Heart right ventricle (tissue), 16 donors: ENCODE data around the gene WWOX. TPM values are rescaled to one million over a fixed set of nuclear protein-coding genes. Genes with fewer than 3 reads are reported as not detected.

Experiments
- ATAC-seq, 8 donors: fragments of 200-7000 bp; cut with Tn5 transposase; one replicate each; pipeline ENCODE4 v1.9.1; 2020; ENCODE audit warnings: mild to moderate bottlenecking in 8 of 8, moderate library complexity in 8 of 8, moderate number of reproducible peaks in 1 of 8
- DNase-seq, 2 donors: peaks; one replicate each; pipeline ENCODE4 v3.0.0-alpha.2; 2020
- H3K27ac ChIP-seq, 10 donors: fragments of 200-600 bp; sonication (generic) in 2 of 10; one replicate each; pipeline versions ENCODE4 v1.5.0 to v1.8.0; 2020 to 2022; ENCODE audit warnings: mild to moderate bottlenecking in 3 of 10
- H3K27me3 ChIP-seq, 7 donors: fragments of 200-600 bp; one replicate each; pipeline ENCODE4 v1.8.0; 2021 to 2022; ENCODE audit warnings: mild to moderate bottlenecking in 2 of 7
- H3K36me3 ChIP-seq, 9 donors: fragments of 200-600 bp; sonication (generic) in 1 of 9; one replicate each; pipeline versions ENCODE4 v1.5.0 to v1.8.0; 2020 to 2022; ENCODE audit warnings: mild to moderate bottlenecking in 2 of 9
- H3K4me1 ChIP-seq, 9 donors: fragments of 200-600 bp; sonication (generic) in 1 of 9; one replicate each; pipeline versions ENCODE4 v1.5.0 to v1.8.0; 2020 to 2022; ENCODE audit warnings: mild to moderate bottlenecking in 4 of 9
- H3K4me3 ChIP-seq, 10 donors: fragments of 200-600 bp; sonication (generic) in 2 of 10; one replicate each; pipeline versions ENCODE4 v1.5.0 to v1.8.0; 2020 to 2022; ENCODE audit warnings: mild to moderate bottlenecking in 7 of 10, moderate library complexity in 2 of 10
- H3K9me3 ChIP-seq, 11 donors: fragments of 200-600 bp in 10 of 11; sonication (generic) in 2 of 11; one replicate each; pipeline versions ENCODE4 v1.5.0 to v1.8.0; 2013 to 2022; ENCODE audit warnings: mild to moderate bottlenecking in 2 of 11, control low read depth in 1 of 11, moderate library complexity in 1 of 11
- whole genome bisulfite sequencing, 2 donors: extraction: QIAGEN DNeasy Blood & Tissue Kit; methylation state at CpG; one replicate each; pipeline ENCODE4 v1.1.7; 2013; ENCODE audit warnings: inconsistent platforms in 1 of 2; 5-methylcytosine and 5-hydroxymethylcytosine counted together
- intact Hi-C, 10 donors: fragments of 100-400 bp; cut with DNase I; formaldehyde crosslinking; loops; one replicate each; pipeline versions ENCODE4 v1.11.1 to v1.14.2; 2022
- polyA plus RNA-seq, 2 donors: library from polyadenylated mRNA; stranded (reverse); fragments of 200-250 nt; gene quantifications; one replicate each; pipeline ENCODE4 v1.2.3, GENCODE V29; 2013
- total RNA-seq, 10 donors: library from RNA; stranded (reverse); fragmentation: NEBNext Ultra II Directional in 3 of 10; extraction: Animal tissue kit (Norgen Biotek cat#: 25700) in 3 of 10; gene quantifications; one replicate each; pipeline versions ENCODE4 v1.2.1 to v1.2.4, GENCODE V29; 2021 to 2023
- TF ChIP-seq, protein P1 (sequence below), 9 donors: fragments of 200-600 bp; sonication (generic) in 2 of 9; IDR thresholded peaks; one replicate each; pipeline versions ENCODE4 v1.5.0 to v1.8.0; 2021 to 2022; ENCODE audit warnings: antibody characterized with exemption in 9 of 9, mild to moderate bottlenecking in 5 of 9, moderate library complexity in 1 of 9
- donor health status: Arrhythmogenic right ventricular cardiomyopathy.
- donor health status: ischemic (EF 13 %, LVEDD 7.1; RV severe dilation, severe dysfunction).
- donor health status: healthy with polysubstance abuse.
- donor health status: DM: no; HTN: yes; CAD: no.
- donor health status: DM: no; HTN: no; CAD: no.
- donor health status: ischemic (EF 25% LVEDD 6.9; RV normal size, moderate dysfunction).
- donor health status: ischemic (EF 25% LVEDD 5.7; RV mildly dilated, moderate dysfunction).
- donor health status: healthy.
- donor health status: DM: yes; HTN: yes; CAD: no.
- donor health status: Ischemic cardiomyopathy.
- donor health status: ischemic (EF 35%, LVEDD 5.7; RV mildly dilated, moderate dysfunction).
- donor health status: nonischemic (EF 11% LVEDD 7.7; RV severe dilation, severe dysfunction).
- donor health status: DM: yes; HTN: yes; CAD: no.
- donor health status: PGD.
- donor health status: ischemic (EF 29% LVEDD 5.4; RV normal size, mild dysfunction).
- donor health status: nonischemic (EF 23%, LVEDD 6.1; RV moderate dilation, normal function).

Gene WWOX
- total and polyA plus RNA-seq, 12 donors = 4.9 to 15.0 (median 9.9) TPM

- H3K4me3 ChIP-seq = no peak overlapping the region
- intact Hi-C loops = no loop called here
- H3K36me3 ChIP-seq = no peaks in the 10 kb centered on the region
- ATAC-seq = peak in 1 of 8 donors; percentile 57
- 62 to 66% methylated on average over 6 of the region's 6 CpGs for WGBS, 2 donors
- TF ChIP-seq, protein P1, sequence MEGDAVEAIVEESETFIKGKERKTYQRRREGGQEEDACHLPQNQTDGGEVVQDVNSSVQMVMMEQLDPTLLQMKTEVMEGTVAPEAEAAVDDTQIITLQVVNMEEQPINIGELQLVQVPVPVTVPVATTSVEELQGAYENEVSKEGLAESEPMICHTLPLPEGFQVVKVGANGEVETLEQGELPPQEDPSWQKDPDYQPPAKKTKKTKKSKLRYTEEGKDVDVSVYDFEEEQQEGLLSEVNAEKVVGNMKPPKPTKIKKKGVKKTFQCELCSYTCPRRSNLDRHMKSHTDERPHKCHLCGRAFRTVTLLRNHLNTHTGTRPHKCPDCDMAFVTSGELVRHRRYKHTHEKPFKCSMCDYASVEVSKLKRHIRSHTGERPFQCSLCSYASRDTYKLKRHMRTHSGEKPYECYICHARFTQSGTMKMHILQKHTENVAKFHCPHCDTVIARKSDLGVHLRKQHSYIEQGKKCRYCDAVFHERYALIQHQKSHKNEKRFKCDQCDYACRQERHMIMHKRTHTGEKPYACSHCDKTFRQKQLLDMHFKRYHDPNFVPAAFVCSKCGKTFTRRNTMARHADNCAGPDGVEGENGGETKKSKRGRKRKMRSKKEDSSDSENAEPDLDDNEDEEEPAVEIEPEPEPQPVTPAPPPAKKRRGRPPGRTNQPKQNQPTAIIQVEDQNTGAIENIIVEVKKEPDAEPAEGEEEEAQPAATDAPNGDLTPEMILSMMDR (IDR thresholded peaks at IDR 0.05) = no peak
- no peak for DNase-seq
- no peak overlapping the region for H3K27ac ChIP-seq
- H3K9me3 ChIP-seq = no peaks in the 10 kb centered on the region
- H3K4me1 ChIP-seq = peaks cover 0 to 9% (median 4%) of the 10 kb centered on the region in 9 donors
- no peaks in the 10 kb centered on the region for H3K27me3 ChIP-seq
Measured at GRCh38 chr16:78362524-78363135, 263.2 kb downstream of the WWOX start.

GRCh38 chr16:78363843-78364555 lies 264.5 kb downstream of the WWOX start:
- no peak overlapping the region for H3K4me3 ChIP-seq
- H3K9me3 ChIP-seq = no peaks in the 10 kb centered on the region
- peaks cover 0 to 12% (median 4%) of the 10 kb centered on the region in 9 donors for H3K4me1 ChIP-seq
- no peaks in the 10 kb centered on the region for H3K36me3 ChIP-seq
- WGBS, 2 donors = 88 to 91% methylated on average over 12 of the region's 12 CpGs
- H3K27me3 ChIP-seq = no peaks in the 10 kb centered on the region
- H3K27ac ChIP-seq = no peak overlapping the region
- TF ChIP-seq, protein P1 (IDR thresholded peaks at IDR 0.05) = no peak
- ATAC-seq (no peak), DNase-seq (no peak)
- intact Hi-C loops = no loop called here

- Histone ChIP-seq H3K27me3 (no peaks in the 10 kb centered on the region), H3K9me3 (no peaks in the 10 kb centered on the region), H3K4me1 (peaks cover 0 to 12% (median 4%) of the 10 kb centered on the region in 9 donors), H3K4me3 (no peak overlapping the region), H3K36me3 (no peaks in the 10 kb centered on the region), H3K27ac (no peak overlapping the region)
- intact Hi-C loops = no loop called here
- 43 to 49% methylated on average over 3 of the region's 3 CpGs for WGBS, 2 donors
- TF ChIP-seq, protein P1 (IDR thresholded peaks at IDR 0.05) = no peak
- ATAC-seq (no peak), DNase-seq (no peak)
Measured at GRCh38 chr16:78364556-78364880, 265.1 kb downstream of the WWOX start.

- DNase-seq (no peak), ATAC-seq (no peak)
- Histone ChIP-seq H3K9me3 (peaks cover 0 to 3% (median 0%) of the 10 kb centered on the region in 11 donors), H3K4me3 (no peak overlapping the region), H3K4me1 (peaks cover 0 to 12% (median 4%) of the 10 kb centered on the region in 9 donors), H3K36me3 (no peaks in the 10 kb centered on the region), H3K27me3 (no peaks in the 10 kb centered on the region), H3K27ac (no peak overlapping the region)
- TF ChIP-seq, protein P1 (IDR thresholded peaks at IDR 0.05) = no peak
- intact Hi-C loops = no loop called here
- WGBS, 2 donors = 66 to 84% methylated on average over 2 of the region's 2 CpGs
Measured at GRCh38 chr16:78365366-78365765, 265.9 kb downstream of the WWOX start.
